GM10847 (cell line): ENCODE results near the gene IMP3.
A peak's percentile ranks its signal among the peaks of the same experiment; 100 is the strongest.

ENCODE experiments used
- POLR2A ChIP-seq: IDR thresholded peaks from 2 replicates; pipeline ENCODE4 v1.6.1; 2011; ENCODE audit not compliant: insufficient read length; ENCODE audit errors: extremely low read depth

IMP3 gene

DNA sequence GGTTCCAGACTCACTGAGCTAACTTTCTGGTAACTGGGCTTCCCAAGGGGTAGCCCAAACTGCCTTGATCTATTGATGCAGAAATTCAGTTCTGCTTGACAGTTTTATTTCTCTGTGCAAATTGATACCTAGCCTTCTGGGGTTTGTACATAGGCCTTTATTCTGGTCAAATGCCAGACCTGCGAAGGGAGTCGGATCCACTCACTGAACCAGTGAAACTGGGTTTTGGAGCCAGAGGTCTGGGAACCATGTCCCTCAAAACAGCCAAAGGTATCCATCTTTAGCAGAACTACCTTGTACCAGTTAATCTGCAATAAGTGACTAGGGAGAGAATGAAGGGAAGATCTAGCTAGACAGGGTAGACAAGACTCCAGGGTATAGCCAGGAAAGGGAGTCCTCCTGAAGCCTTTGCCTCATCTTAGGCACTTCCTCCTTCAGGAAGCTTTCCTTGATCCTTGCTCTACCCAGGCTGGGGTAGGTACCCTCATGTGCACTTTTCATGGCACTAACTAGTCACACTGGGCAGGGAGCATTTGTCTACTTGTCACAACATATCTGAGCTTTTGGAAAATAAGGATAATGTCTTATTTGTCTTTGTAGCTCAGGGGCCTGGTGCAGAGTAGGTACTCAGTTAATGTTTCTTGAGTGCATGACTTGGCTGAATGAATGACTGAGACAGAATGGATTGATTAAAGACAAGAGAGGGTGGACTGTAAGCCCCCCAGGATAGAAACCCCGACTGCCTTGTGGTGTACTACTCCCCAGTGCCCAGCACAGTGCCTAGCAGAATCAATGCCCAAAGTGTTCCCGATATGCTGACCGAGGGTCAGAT, 6.3 kb upstream of the IMP3 start:
- TF ChIP-seq POLR2A, result no peak

- no peak for TF ChIP-seq POLR2A
These were observed 4.4 kb upstream of the IMP3 start for GRCh38 chr15:75644376-75644775.

DNA sequence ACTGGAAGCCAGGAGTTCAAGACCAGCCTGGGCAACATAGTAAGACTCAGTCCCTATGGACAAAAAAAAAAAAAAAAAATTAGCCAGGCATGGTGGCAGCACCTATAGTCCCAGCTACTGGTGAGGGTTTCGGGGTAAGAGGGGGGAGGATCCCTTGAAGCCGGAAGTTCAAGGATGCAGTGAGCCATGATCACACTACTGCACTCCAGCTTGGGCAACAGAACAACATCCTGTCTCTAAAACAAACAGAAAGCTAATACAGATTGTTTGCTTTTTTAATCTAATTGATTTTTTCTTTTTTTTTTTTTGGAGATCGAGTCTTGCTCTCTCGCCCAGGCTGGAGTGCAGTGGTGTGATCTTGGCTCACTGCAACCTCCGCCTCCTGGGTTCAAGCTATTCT, 1.6 kb upstream of the IMP3 start:
- no peak for TF ChIP-seq POLR2A

- no peak for TF ChIP-seq POLR2A
These were observed 1.1 kb upstream of the IMP3 start for GRCh38 chr15:75641179-75641503.

DNA sequence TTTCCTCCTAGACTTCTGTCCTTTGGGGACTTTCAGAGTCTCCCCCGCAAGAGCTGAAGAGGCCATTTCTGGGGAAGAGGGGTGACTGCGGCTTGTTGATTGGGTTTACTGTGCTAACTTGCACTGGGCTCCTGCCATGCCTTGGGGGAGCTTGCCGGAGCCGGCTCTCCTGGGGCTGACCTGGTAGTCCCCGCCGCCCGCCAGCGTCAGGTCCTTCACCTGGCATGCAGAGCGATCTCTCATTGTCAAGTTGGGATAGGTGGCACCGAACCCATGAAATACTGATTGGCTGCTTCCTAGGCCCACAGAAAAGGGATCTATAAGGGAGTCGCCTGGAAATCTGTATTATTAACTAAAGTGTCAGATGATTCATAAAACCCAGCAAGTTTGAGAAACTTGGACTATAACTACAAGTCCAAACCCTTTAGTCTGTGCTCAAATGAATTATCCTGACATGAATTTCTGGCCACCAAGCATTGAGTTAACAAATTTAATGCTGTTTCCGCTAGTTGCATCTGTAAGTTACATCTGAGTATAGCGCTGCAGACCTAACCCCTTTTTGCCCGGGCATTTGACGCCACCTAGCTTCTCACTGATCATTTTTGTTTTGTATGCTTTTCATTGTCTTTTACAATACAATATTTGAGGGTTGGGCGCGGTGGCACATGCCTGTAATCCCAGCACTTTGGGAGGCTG, 607 bp upstream of the IMP3 start:
- no peak for TF ChIP-seq POLR2A

DNA sequence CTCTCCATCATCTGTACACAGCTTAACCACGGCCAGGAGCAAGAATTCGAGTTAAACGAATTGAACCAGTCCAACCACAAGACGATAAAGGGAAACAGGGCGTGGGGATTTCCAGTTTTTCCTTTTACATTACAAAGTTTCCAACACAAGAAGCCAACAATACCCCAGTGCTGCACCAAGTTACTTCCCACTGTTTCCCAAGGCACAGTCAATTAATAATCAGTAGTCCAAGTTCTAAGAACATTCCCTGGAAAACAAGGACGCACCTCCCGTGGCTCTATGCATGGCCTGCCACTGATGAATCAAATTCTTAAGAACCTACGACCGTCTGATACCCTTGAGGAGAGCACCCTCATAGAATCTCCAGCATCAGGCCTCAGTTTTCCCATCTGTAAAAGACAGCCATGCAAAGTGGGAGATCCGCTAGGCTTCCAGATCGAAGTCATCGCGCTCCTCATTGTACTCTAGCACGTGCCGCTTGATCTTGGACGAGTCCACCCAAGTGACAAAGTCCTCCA, 774 bp downstream of the IMP3 start:
- no peak for TF ChIP-seq POLR2A

DNA sequence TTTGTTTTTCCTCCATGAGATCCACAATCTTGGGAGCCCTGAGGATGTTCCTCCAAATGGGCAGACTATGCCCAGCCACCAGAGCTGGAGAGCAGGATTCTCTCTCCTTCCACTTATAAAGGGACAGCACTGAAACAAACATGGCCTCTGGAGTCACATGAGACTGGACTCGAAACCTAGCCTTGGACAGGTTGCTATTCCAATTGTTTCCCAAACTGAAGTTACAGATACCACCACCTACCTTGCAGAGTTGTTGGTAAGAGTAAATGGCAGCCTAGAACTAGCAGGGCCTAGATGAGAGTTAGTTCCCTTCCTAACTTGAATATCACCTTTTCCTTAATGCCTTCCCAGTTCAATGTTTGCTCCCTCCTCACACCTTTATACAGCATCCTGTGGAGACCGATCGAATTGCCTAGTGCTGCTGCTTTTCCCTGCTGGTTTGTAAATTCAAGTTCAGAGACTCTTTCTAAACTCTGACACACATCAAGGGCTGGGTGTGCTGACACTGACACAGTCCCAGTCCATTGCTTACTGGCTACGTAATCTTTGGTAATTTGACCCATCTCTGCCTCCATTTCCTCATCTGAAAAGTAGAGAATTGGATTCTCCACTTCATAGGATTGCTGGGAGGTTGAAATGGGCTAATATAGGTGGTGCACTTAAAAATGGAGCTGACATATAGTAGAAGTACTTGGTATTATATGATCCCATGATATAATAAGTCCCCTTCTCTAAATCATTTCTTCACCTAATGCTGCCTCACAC, 2.6 kb downstream of the IMP3 start:
- TF ChIP-seq POLR2A, result no peak

- no peak for TF ChIP-seq POLR2A
These were observed 4.0 kb downstream of the IMP3 start for GRCh38 chr15:75636026-75636425.

GRCh38 chr15:75631935-75632334, 8.1 kb downstream of the IMP3 start:
- TF ChIP-seq POLR2A, result no peak

- TF ChIP-seq POLR2A, result peak; percentile 77
These were observed 14.3 kb downstream of the IMP3 start, which contains the start of gene SNUPN for GRCh38 chr15:75625542-75626347. SNUPN (minus strand) TSS chr15:75625725; CDS start chr15:75621051, 4,674 bp downstream.

DNA sequence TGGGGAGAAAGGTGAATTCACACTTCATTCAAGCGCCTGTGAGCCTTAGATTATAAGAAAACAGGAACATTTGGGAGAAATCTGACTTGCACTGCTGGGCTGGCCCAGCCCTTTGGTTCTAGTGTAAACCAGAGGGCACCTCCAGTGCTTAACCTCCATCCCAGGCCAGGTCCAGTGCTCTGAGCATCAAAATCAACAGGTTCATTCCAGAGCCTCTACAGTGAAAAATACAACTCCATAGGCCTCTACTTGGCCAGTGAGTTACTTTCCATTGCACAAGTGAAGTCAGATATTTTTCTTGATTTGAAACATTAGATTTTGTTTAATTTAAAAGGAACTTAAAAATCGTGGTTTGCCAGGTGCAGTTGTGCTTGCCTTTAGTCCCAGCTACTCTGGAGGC, 17.5 kb downstream of the IMP3 start:
- no peak for TF ChIP-seq POLR2A

GRCh38 chr15:75620841-75621391, 19.1 kb downstream of the IMP3 start:
- TF ChIP-seq POLR2A, result no peak

GRCh38 chr15:75620058-75620820, 19.8 kb downstream of the IMP3 start:
- TF ChIP-seq POLR2A, result no peak

GRCh38 chr15:75616766-75617165, 23.3 kb downstream of the IMP3 start:
- TF ChIP-seq POLR2A, result no peak
